DOHH2 (cell line): ENCODE results near the gene TTC8.

Experiments
- H3F3A ChIP-seq: fragments of 200-600 bp; sonication (generic), shearing (Covaris generic); 2 replicates; pipeline ENCODE4 v1.6.0; 2016; ENCODE audit warnings: antibody characterized with exemption, mild to moderate bottlenecking; ENCODE audit not compliant: control insufficient read depth, insufficient read depth
- H3K27ac ChIP-seq: fragments of 200-600 bp; sonication (generic); 2 replicates; pipeline ENCODE4 v1.5.1; 2014; ENCODE audit warnings: low read depth, mild to moderate bottlenecking, low read length, moderate library complexity
- H3K27me3 ChIP-seq: fragments of 200-600 bp; sonication (generic); 2 replicates; pipeline ENCODE4 v1.6.1; 2014; ENCODE audit warnings: mild to moderate bottlenecking, low read length, mixed read lengths; ENCODE audit not compliant: control insufficient read depth
- H3K36me3 ChIP-seq: fragments of 200-600 bp; sonication (generic); 2 replicates; pipeline ENCODE4 v1.6.1; 2014; ENCODE audit warnings: mild to moderate bottlenecking, low read length, moderate library complexity, mixed read lengths; ENCODE audit not compliant: control insufficient read depth
- H3K4me1 ChIP-seq: fragments of 200-600 bp; sonication (generic); 2 replicates; pipeline ENCODE4 v1.6.1; 2014; ENCODE audit warnings: mild to moderate bottlenecking, low read length, mixed read lengths; ENCODE audit not compliant: control insufficient read depth
- H3K4me2 ChIP-seq: fragments of 200-600 bp; sonication (generic); 2 replicates; pipeline ENCODE4 v1.6.0; 2014; ENCODE audit warnings: mild to moderate bottlenecking, low read length, moderate library complexity
- H3K4me3 ChIP-seq: fragments of 200-600 bp; sonication (generic); 2 replicates; pipeline ENCODE4 v1.5.1; 2014; ENCODE audit warnings: mild to moderate bottlenecking, low read length, mixed read lengths
- H3K79me2 ChIP-seq: fragments of 200-600 bp; sonication (generic); 2 replicates; pipeline ENCODE4 v1.6.1; 2014; ENCODE audit warnings: mild to moderate bottlenecking, low read length, mixed read lengths; ENCODE audit not compliant: control insufficient read depth
- H3K9me2 ChIP-seq: fragments of 200-600 bp; sonication (generic); replicated peaks from 2 replicates; pipeline ENCODE4 v1.6.1; 2014; ENCODE audit warnings: mild to moderate bottlenecking, low read length, mixed read lengths; ENCODE audit not compliant: control insufficient read depth
- H3K9me3 ChIP-seq: fragments of 200-600 bp; sonication (generic); 2 replicates; pipeline ENCODE4 v1.6.1; 2014; ENCODE audit warnings: antibody characterized with exemption, low read length, mixed read lengths; ENCODE audit not compliant: control insufficient read depth, insufficient read depth
- H4K20me1 ChIP-seq: fragments of 200-600 bp; sonication (generic); 2 replicates; pipeline ENCODE4 v1.6.0; 2014; ENCODE audit warnings: low read depth, mild to moderate bottlenecking, antibody characterized with exemption, low read length, moderate library complexity; ENCODE audit not compliant: control insufficient read depth, insufficient read depth
- CTCF ChIP-seq: fragments of 200-600 bp; sonication (generic); IDR thresholded peaks from one replicate; pipeline ENCODE4 v1.5.1; 2014; ENCODE audit warnings: antibody characterized with exemption, mild to moderate bottlenecking, low read depth, low read length; ENCODE audit not compliant: poor library complexity, severe bottlenecking
- EZH2phosphoT487 ChIP-seq: fragments of 200-600 bp; sonication (generic); IDR thresholded peaks from 2 replicates; pipeline ENCODE4 v1.6.1; 2017; ENCODE audit warnings: borderline replicate concordance, mild to moderate bottlenecking, antibody characterized with exemption, low read length, moderate library complexity, mixed read lengths

The TTC8 gene

DNA sequence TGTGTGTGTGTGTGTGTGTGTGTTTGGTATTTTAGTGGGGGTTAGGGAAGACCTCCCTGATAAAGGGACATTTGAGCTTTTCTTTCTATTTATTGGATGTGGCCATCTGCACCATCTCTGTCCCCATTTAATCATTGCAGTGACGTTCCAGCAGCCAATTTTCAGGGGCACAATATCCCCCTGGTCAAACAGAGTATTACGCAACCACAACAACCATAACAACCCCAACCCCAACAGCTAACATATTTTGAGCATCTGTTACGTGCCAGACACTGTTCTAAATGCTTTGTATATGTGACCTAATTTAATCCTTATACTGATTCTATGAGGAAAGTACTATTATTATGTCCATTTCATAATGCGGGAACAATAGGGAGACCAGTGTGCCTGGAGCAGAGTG, 87.4 kb downstream of the TTC8 start:
- TF ChIP-seq CTCF (no peak), EZH2phosphoT487 (no peak)
- Histone ChIP-seq H3F3A (no peaks in the 10 kb centered on the region), H3K9me2 (no peaks in the 10 kb centered on the region), H3K9me3 (no peaks in the 10 kb centered on the region), H3K4me1 (no peaks in the 10 kb centered on the region), H3K4me2 (no peak overlapping the region), H4K20me1 (no peaks in the 10 kb centered on the region), H3K4me3 (no peak overlapping the region), H3K27ac (no peak overlapping the region), H3K79me2 (no peaks in the 10 kb centered on the region), H3K36me3 (no peaks in the 10 kb centered on the region), H3K27me3 (peaks cover 3% of the 10 kb centered on the region; the same call in 1 of the 2 replicates)

- peaks cover 3% of the 10 kb centered on the region; the same call in 1 of the 2 replicates for H3K27me3 ChIP-seq
- no peaks in the 10 kb centered on the region for H4K20me1 ChIP-seq
- no peak for TF ChIP-seq CTCF
- TF ChIP-seq EZH2phosphoT487, result no peak
- H3K27ac ChIP-seq, result no peak overlapping the region
- no peaks in the 10 kb centered on the region for H3F3A ChIP-seq
- H3K9me3 ChIP-seq, result no peaks in the 10 kb centered on the region
- H3K4me2 ChIP-seq, result no peak overlapping the region
- no peaks in the 10 kb centered on the region for H3K79me2 ChIP-seq
- no peaks in the 10 kb centered on the region for H3K9me2 ChIP-seq
- H3K4me1 ChIP-seq, result no peaks in the 10 kb centered on the region
- H3K36me3 ChIP-seq, result no peaks in the 10 kb centered on the region
- H3K4me3 ChIP-seq, result no peak overlapping the region
Measured at GRCh38 chr14:88914956-88915355, 90.5 kb downstream of the TTC8 start.

GRCh38 chr14:88919502-88919901, 95.1 kb downstream of the TTC8 start:
- H3K4me1 ChIP-seq, result no peaks in the 10 kb centered on the region
- peaks cover 3% of the 10 kb centered on the region; the same call in 1 of the 2 replicates for H3K27me3 ChIP-seq
- H3K36me3 ChIP-seq, result no peaks in the 10 kb centered on the region
- H3K79me2 ChIP-seq, result no peaks in the 10 kb centered on the region
- TF ChIP-seq EZH2phosphoT487 (no peak), CTCF (no peak)
- no peaks in the 10 kb centered on the region for H3K9me2 ChIP-seq
- H3K9me3 ChIP-seq, result peaks cover 4% of the 10 kb centered on the region; the same call in 1 of the 2 replicates
- H3K27ac ChIP-seq, result no peak overlapping the region
- H3K4me2 ChIP-seq, result no peak overlapping the region
- H3K4me3 ChIP-seq, result no peak overlapping the region
- no peaks in the 10 kb centered on the region for H4K20me1 ChIP-seq
- no peaks in the 10 kb centered on the region for H3F3A ChIP-seq
